ENCODE measurements around the gene CALB2. TPM values are rescaled to one million over a fixed set of nuclear protein-coding genes. Genes with fewer than 3 reads are reported as not detected.

The CALB2 gene
- polyA plus RNA-seq, 4 donors: 3.3 TPM; not detected in 3

DNA sequence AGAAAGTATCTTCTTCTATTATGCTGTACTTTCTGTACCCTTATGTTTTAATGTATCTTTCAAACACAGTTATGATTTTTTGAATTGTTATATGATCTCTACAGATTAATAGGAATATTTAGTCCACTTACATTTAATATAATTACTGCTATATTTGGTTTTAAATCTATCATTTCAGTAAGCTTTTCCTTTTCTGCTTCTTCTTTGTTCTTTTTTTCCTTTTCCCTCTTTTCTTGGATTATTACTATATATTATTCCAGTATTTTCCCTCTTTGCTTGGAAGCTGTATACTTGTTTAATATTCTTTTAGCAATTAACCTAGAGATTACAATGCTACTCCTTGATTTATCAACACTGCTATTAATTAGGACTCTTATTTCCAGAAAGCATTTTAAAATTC, 69.9 kb downstream of the CALB2 start:
- DNase-seq: no peak
- FAIRE-seq: no peak
- Histone ChIP-seq H3K27me3 (ENCODE audit: control insufficient read depth in 3 of 3, insufficient read depth in 3 of 3, low read length in 3 of 3) (peaks cover 3 to 35% (median 18%) of the 10 kb centered on the region in 3 donors), H3K27ac (ENCODE audit: low read depth in 1 of 3, low read length in 2 of 3) (no peak overlapping the region), H3K4me1 (ENCODE audit: control insufficient read depth in 3 of 3, insufficient read depth in 2 of 3, low read depth in 1 of 3, low read length in 2 of 3) (no peaks in the 10 kb centered on the region), H3K4me3 (ENCODE audit: low read depth in 1 of 3, low read length in 3 of 3) (no peak overlapping the region), H3K36me3 (ENCODE audit: control insufficient read depth in 3 of 3, insufficient read depth in 2 of 3, low read depth in 1 of 3, low read length in 3 of 3) (no peaks in the 10 kb centered on the region), H3K9me3 (ENCODE audit: control insufficient read depth in 2 of 2, insufficient read depth in 1 of 2, low read depth in 1 of 2, low read length in 1 of 2) (peaks cover 0 to 2% of the 10 kb centered on the region in 2 donors)

- no peak for DNase-seq
- Histone ChIP-seq H3K4me3 (ENCODE audit: low read depth in 1 of 3, low read length in 3 of 3) (no peak overlapping the region), H3K27ac (ENCODE audit: low read depth in 1 of 3, low read length in 2 of 3) (no peak overlapping the region), H3K9me3 (ENCODE audit: control insufficient read depth in 2 of 2, insufficient read depth in 1 of 2, low read depth in 1 of 2, low read length in 1 of 2) (peaks cover 0 to 2% of the 10 kb centered on the region in 2 donors), H3K36me3 (ENCODE audit: control insufficient read depth in 3 of 3, insufficient read depth in 2 of 3, low read depth in 1 of 3, low read length in 3 of 3) (no peaks in the 10 kb centered on the region), H3K4me1 (ENCODE audit: control insufficient read depth in 3 of 3, insufficient read depth in 2 of 3, low read depth in 1 of 3, low read length in 2 of 3) (no peaks in the 10 kb centered on the region), H3K27me3 (ENCODE audit: control insufficient read depth in 3 of 3, insufficient read depth in 3 of 3, low read length in 3 of 3) (peaks cover 3 to 34% (median 18%) of the 10 kb centered on the region in 3 donors)
- no peak for FAIRE-seq
- 75 to 93% (median 78%) methylated on average over 2 of the region's 2 CpGs for WGBS, 3 donors
Observed at GRCh38 chr16:71428883-71429282, 70.4 kb downstream of the CALB2 start.

- no peaks in the 10 kb centered on the region for H3K36me3 ChIP-seq (ENCODE audit: control insufficient read depth in 3 of 3, insufficient read depth in 2 of 3, low read depth in 1 of 3, low read length in 3 of 3)
- 76 to 83% (median 78%) methylated on average over 3 of the region's 3 CpGs for WGBS, 3 donors
- H3K4me3 ChIP-seq (ENCODE audit: low read depth in 1 of 3, low read length in 3 of 3): no peak overlapping the region
- peaks cover 0 to 2% of the 10 kb centered on the region in 2 donors for H3K9me3 ChIP-seq (ENCODE audit: control insufficient read depth in 2 of 2, insufficient read depth in 1 of 2, low read depth in 1 of 2, low read length in 1 of 2)
- no peak overlapping the region for H3K27ac ChIP-seq (ENCODE audit: low read depth in 1 of 3, low read length in 2 of 3)
- DNase-seq (no peak), FAIRE-seq (no peak)
- H3K4me1 ChIP-seq (ENCODE audit: control insufficient read depth in 3 of 3, insufficient read depth in 2 of 3, low read depth in 1 of 3, low read length in 2 of 3): no peaks in the 10 kb centered on the region
- peaks cover 3 to 31% (median 16%) of the 10 kb centered on the region in 3 donors for H3K27me3 ChIP-seq (ENCODE audit: control insufficient read depth in 3 of 3, insufficient read depth in 3 of 3, low read length in 3 of 3)
Observed at GRCh38 chr16:71429581-71429980, 71.1 kb downstream of the CALB2 start.

DNA sequence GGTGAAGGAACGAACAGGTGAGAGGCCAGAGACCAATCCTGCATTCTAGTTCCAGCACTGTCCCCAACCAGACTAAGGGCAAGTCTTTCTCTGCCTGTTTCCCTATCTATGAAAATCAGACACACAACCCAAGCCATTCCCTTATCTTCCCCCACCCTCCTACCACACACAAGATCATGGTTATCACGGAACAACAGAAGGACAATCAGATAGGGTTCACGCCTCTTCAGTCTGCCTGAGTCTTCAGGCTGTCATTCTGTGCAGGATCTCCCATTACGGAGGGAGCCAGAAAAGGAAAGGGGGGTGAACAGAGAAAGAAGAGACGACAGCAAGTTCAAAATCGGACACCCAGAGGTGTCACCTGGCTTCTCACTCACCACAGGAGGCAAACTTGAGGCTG, 72.2 kb downstream of the CALB2 start:
- Histone ChIP-seq H3K4me3 (ENCODE audit: low read depth in 1 of 3, low read length in 3 of 3) (no peak overlapping the region), H3K27me3 (ENCODE audit: control insufficient read depth in 3 of 3, insufficient read depth in 3 of 3, low read length in 3 of 3) (peaks cover 3 to 21% (median 11%) of the 10 kb centered on the region in 3 donors), H3K36me3 (ENCODE audit: control insufficient read depth in 3 of 3, insufficient read depth in 2 of 3, low read depth in 1 of 3, low read length in 3 of 3) (no peaks in the 10 kb centered on the region), H3K27ac (ENCODE audit: low read depth in 1 of 3, low read length in 2 of 3) (no peak overlapping the region), H3K9me3 (ENCODE audit: control insufficient read depth in 2 of 2, insufficient read depth in 1 of 2, low read depth in 1 of 2, low read length in 1 of 2) (peaks cover 0 to 2% of the 10 kb centered on the region in 2 donors), H3K4me1 (ENCODE audit: control insufficient read depth in 3 of 3, insufficient read depth in 2 of 3, low read depth in 1 of 3, low read length in 2 of 3) (no peaks in the 10 kb centered on the region)
- no peak for FAIRE-seq
- DNase-seq: no peak
- WGBS, 3 donors: 58 to 67% (median 66%) methylated on average over 6 of the region's 6 CpGs

- no peak for DNase-seq
- Histone ChIP-seq H3K27me3 (ENCODE audit: control insufficient read depth in 3 of 3, insufficient read depth in 3 of 3, low read length in 3 of 3) (peaks cover under 1 to 17% (median 9%) of the 10 kb centered on the region in 3 donors), H3K27ac (ENCODE audit: low read depth in 1 of 3, low read length in 2 of 3) (no peak overlapping the region), H3K4me1 (ENCODE audit: control insufficient read depth in 3 of 3, insufficient read depth in 2 of 3, low read depth in 1 of 3, low read length in 2 of 3) (no peaks in the 10 kb centered on the region), H3K4me3 (ENCODE audit: low read depth in 1 of 3, low read length in 3 of 3) (no peak overlapping the region), H3K36me3 (ENCODE audit: control insufficient read depth in 3 of 3, insufficient read depth in 2 of 3, low read depth in 1 of 3, low read length in 3 of 3) (no peaks in the 10 kb centered on the region), H3K9me3 (ENCODE audit: control insufficient read depth in 2 of 2, insufficient read depth in 1 of 2, low read depth in 1 of 2, low read length in 1 of 2) (peaks cover 0 to 2% of the 10 kb centered on the region in 2 donors)
- FAIRE-seq: no peak
- WGBS, 3 donors: 87 to 89% (median 88%) methylated on average over 14 of the region's 14 CpGs
Observed at GRCh38 chr16:71431176-71431575, 72.7 kb downstream of the CALB2 start.

DNA sequence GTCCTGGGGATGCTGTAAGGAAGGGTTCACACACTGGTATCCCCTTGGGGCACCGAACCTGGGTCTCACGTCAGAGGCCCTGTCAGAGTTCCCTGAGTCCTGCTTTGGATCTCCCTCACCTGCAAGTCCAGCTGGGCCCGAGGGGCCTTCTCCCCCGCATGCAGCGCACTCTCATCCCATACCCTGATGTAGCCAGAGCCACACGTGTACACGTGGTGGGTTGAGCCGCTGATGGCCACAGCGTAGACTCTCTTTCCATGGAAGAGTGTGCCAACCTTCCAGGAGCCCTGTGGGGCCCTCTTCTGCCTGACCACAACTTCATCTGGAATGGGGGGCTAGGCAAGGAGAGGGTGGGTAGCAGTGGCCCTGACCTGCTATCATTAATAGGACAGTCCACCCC, 73.5 kb downstream of the CALB2 start:
- H3K9me3 ChIP-seq (ENCODE audit: control insufficient read depth in 2 of 2, insufficient read depth in 1 of 2, low read depth in 1 of 2, low read length in 1 of 2): peaks cover 0 to 2% of the 10 kb centered on the region in 2 donors
- no peak for DNase-seq
- no peak for FAIRE-seq
- no peaks in the 10 kb centered on the region for H3K36me3 ChIP-seq (ENCODE audit: control insufficient read depth in 3 of 3, insufficient read depth in 2 of 3, low read depth in 1 of 3, low read length in 3 of 3)
- no peak overlapping the region for H3K4me3 ChIP-seq (ENCODE audit: low read depth in 1 of 3, low read length in 3 of 3)
- H3K4me1 ChIP-seq (ENCODE audit: control insufficient read depth in 3 of 3, insufficient read depth in 2 of 3, low read depth in 1 of 3, low read length in 2 of 3): no peaks in the 10 kb centered on the region
- WGBS, 3 donors: 89 to 93% (median 90%) methylated on average over 9 of the region's 9 CpGs
- H3K27me3 ChIP-seq (ENCODE audit: control insufficient read depth in 3 of 3, insufficient read depth in 3 of 3, low read length in 3 of 3): peaks cover 0 to 9% (median 3%) of the 10 kb centered on the region in 3 donors
- H3K27ac ChIP-seq (ENCODE audit: low read depth in 1 of 3, low read length in 2 of 3): no peak overlapping the region

GRCh38 chr16:71432906-71433305, 74.4 kb downstream of the CALB2 start:
- Histone ChIP-seq H3K9me3 (ENCODE audit: control insufficient read depth in 2 of 2, insufficient read depth in 1 of 2, low read depth in 1 of 2, low read length in 1 of 2) (peaks cover 0 to 2% of the 10 kb centered on the region in 2 donors), H3K36me3 (ENCODE audit: control insufficient read depth in 3 of 3, insufficient read depth in 2 of 3, low read depth in 1 of 3, low read length in 3 of 3) (no peaks in the 10 kb centered on the region), H3K4me1 (ENCODE audit: control insufficient read depth in 3 of 3, insufficient read depth in 2 of 3, low read depth in 1 of 3, low read length in 2 of 3) (no peaks in the 10 kb centered on the region), H3K4me3 (ENCODE audit: low read depth in 1 of 3, low read length in 3 of 3) (no peak overlapping the region), H3K27me3 (ENCODE audit: control insufficient read depth in 3 of 3, insufficient read depth in 3 of 3, low read length in 3 of 3) (peaks cover 0 to 5% (median 0%) of the 10 kb centered on the region in 3 donors), H3K27ac (ENCODE audit: low read depth in 1 of 3, low read length in 2 of 3) (no peak overlapping the region)
- FAIRE-seq: no peak
- no peak for DNase-seq
- WGBS, 3 donors: 70 to 81% (median 73%) methylated on average over 6 of the region's 6 CpGs

- FAIRE-seq (no peak), DNase-seq (no peak)
- H3K27ac ChIP-seq (ENCODE audit: low read depth in 1 of 3, low read length in 2 of 3): no peak overlapping the region
- peaks cover 0 to 6% of the 10 kb centered on the region in 2 donors for H3K9me3 ChIP-seq (ENCODE audit: control insufficient read depth in 2 of 2, insufficient read depth in 1 of 2, low read depth in 1 of 2, low read length in 1 of 2)
- H3K4me1 ChIP-seq (ENCODE audit: control insufficient read depth in 3 of 3, insufficient read depth in 2 of 3, low read depth in 1 of 3, low read length in 2 of 3): no peaks in the 10 kb centered on the region
- H3K27me3 ChIP-seq (ENCODE audit: control insufficient read depth in 3 of 3, insufficient read depth in 3 of 3, low read length in 3 of 3): peaks cover 0 to 5% (median 0%) of the 10 kb centered on the region in 3 donors
- 68 to 82% (median 76%) methylated on average over 7 of the region's 7 CpGs for whole genome bisulfite sequencing, 3 donors
- no peak overlapping the region for H3K4me3 ChIP-seq (ENCODE audit: low read depth in 1 of 3, low read length in 3 of 3)
- no peaks in the 10 kb centered on the region for H3K36me3 ChIP-seq (ENCODE audit: control insufficient read depth in 3 of 3, insufficient read depth in 2 of 3, low read depth in 1 of 3, low read length in 3 of 3)
Observed at GRCh38 chr16:71436473-71436872, 78.0 kb downstream of the CALB2 start.

GRCh38 chr16:71439523-71439922, 81.0 kb downstream of the CALB2 start:
- no peaks in the 10 kb centered on the region for H3K4me1 ChIP-seq (ENCODE audit: control insufficient read depth in 3 of 3, insufficient read depth in 2 of 3, low read depth in 1 of 3, low read length in 2 of 3)
- no peaks in the 10 kb centered on the region for H3K36me3 ChIP-seq (ENCODE audit: control insufficient read depth in 3 of 3, insufficient read depth in 2 of 3, low read depth in 1 of 3, low read length in 3 of 3)
- no peak for DNase-seq
- H3K4me3 ChIP-seq (ENCODE audit: low read depth in 1 of 3, low read length in 3 of 3): no peak overlapping the region
- peaks cover 0 to 30% of the 10 kb centered on the region in 2 donors for H3K9me3 ChIP-seq (ENCODE audit: control insufficient read depth in 2 of 2, insufficient read depth in 1 of 2, low read depth in 1 of 2, low read length in 1 of 2)
- FAIRE-seq: no peak
- peaks cover 0 to 5% (median 0%) of the 10 kb centered on the region in 3 donors for H3K27me3 ChIP-seq (ENCODE audit: control insufficient read depth in 3 of 3, insufficient read depth in 3 of 3, low read length in 3 of 3)
- WGBS, 3 donors: 29 to 48% (median 29%) methylated on average over 3 of the region's 3 CpGs
- no peak overlapping the region for H3K27ac ChIP-seq (ENCODE audit: low read depth in 1 of 3, low read length in 2 of 3)

Data from small intestine (tissue), 7 donors.